ENCODE results near the gene TMEM208.

DNA sequence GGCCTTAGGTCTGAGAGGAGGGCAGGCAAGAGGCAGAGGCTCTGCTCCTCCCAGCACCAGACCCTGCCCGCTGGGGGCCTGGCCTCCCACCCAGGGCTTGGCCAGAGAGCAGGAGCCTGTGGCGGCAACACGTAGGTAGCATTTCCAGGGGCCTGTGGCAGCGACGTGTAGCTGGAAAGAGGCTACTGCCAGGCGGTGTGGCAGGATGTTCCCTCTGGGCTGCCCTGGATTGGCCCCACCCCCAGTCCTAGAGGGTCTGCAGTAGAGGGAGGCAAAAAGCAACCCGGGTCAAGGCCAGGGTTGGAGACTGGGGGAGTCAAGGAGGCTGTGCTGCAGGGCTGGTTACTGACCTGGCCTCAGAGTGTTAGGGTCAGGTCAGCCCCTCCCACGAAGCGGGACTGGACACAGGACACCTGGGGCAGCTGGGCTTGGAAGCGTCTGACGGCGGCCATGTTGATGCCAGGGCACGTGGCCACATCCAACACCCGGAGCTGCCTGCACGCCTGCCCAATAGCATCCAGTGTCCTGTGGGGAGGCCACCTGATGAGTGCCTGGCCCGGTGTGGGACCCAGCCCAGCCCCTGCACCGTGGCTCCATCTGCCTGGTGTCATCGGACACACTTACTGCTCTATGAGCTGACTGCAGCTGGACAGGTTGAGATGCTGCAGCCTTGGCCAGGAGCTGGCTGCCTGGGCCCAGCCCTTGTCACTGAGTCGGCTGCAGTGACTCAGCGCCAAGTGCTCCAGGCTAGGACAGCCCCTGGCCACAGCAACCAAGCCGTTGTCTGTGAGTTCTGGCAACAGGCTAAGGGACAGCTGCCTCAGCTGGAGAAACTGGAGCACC lies 19.5 kb upstream of the TMEM208 start:
- no peak for TF ChIP-seq KDM1A (IDR thresholded peaks at IDR 0.05; ENCODE audit: low read depth)
- TF ChIP-seq CTCF (IDR thresholded peaks at IDR 0.05): no peak
- peak; percentile 24 for TF ChIP-seq MAFK (IDR thresholded peaks at IDR 0.05; ENCODE audit: partially characterized antibody)
- TF ChIP-seq SREBF2 (IDR thresholded peaks at IDR 0.05): no peak
- no peak for TF ChIP-seq RCOR1 (IDR thresholded peaks at IDR 0.05; ENCODE audit: low read depth, low read length)
- TF ChIP-seq CHD2 (IDR thresholded peaks at IDR 0.05; ENCODE audit: low read length, partially characterized antibody): no peak
- TF ChIP-seq JUN (IDR thresholded peaks at IDR 0.05): no peak
- TF ChIP-seq MYC (IDR thresholded peaks at IDR 0.05; ENCODE audit: borderline replicate concordance, low read length): no peak
- no peak for TF ChIP-seq NR3C1 (IDR thresholded peaks at IDR 0.05)

All from A549 (cell line).